ENCODE data around the gene THSD7B. TPM values are rescaled to one million over a fixed set of nuclear protein-coding genes. Genes with fewer than 3 reads are reported as not detected.

Gene THSD7B
- total RNA-seq, 1 donor, result under 0.01 TPM

DNA sequence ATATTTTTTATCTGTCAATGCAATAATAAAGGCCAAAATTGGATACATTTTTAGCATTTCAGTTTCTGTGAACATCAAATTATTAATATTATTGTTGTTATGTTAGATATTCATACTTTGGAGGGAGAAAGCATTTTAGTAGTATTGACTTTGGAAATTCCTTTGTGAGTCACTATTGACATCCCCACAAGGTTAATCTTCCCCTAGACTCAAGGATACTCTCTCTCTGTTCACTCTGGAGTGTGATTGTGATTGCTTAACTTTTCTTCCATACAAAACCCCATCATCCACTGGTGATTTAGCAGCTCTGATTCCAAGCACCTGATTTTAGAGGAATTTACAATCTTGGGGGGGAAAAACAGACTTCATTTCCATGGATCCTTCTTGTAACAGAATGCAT lies 352.0 kb downstream of the THSD7B start:
- Histone ChIP-seq H3K36me3 (ENCODE audit: insufficient read depth, low read length) (no peaks in the 10 kb centered on the region), H4K20me1 (ENCODE audit: insufficient read depth, low read length) (no peaks in the 10 kb centered on the region), H3K27me3 (ENCODE audit: insufficient read depth, low read length) (no peaks in the 10 kb centered on the region), H3K9me3 (ENCODE audit: low read depth, low read length) (no peaks in the 10 kb centered on the region), H3K27ac (ENCODE audit: low read depth, low read length) (no peak overlapping the region), H3K4me1 (ENCODE audit: insufficient read depth, low read length) (peaks cover 25% of the 10 kb centered on the region), H3K79me2 (ENCODE audit: insufficient read depth, low read length) (no peaks in the 10 kb centered on the region), H3K4me2 (ENCODE audit: insufficient read depth, low read length) (peak overlapping the region; percentile 10), H3K4me3 (ENCODE audit: insufficient read depth, low read length) (no peak overlapping the region), H2AFZ (ENCODE audit: low read length) (no peak overlapping the region)
- TF ChIP-seq, protein P1, sequence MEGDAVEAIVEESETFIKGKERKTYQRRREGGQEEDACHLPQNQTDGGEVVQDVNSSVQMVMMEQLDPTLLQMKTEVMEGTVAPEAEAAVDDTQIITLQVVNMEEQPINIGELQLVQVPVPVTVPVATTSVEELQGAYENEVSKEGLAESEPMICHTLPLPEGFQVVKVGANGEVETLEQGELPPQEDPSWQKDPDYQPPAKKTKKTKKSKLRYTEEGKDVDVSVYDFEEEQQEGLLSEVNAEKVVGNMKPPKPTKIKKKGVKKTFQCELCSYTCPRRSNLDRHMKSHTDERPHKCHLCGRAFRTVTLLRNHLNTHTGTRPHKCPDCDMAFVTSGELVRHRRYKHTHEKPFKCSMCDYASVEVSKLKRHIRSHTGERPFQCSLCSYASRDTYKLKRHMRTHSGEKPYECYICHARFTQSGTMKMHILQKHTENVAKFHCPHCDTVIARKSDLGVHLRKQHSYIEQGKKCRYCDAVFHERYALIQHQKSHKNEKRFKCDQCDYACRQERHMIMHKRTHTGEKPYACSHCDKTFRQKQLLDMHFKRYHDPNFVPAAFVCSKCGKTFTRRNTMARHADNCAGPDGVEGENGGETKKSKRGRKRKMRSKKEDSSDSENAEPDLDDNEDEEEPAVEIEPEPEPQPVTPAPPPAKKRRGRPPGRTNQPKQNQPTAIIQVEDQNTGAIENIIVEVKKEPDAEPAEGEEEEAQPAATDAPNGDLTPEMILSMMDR (IDR thresholded peaks at IDR 0.05; ENCODE audit: extremely low read depth, low read depth, low read length), result no peak
- DNase-seq (ENCODE audit: insufficient read length, low spot score, missing footprints), result no peak

DNA sequence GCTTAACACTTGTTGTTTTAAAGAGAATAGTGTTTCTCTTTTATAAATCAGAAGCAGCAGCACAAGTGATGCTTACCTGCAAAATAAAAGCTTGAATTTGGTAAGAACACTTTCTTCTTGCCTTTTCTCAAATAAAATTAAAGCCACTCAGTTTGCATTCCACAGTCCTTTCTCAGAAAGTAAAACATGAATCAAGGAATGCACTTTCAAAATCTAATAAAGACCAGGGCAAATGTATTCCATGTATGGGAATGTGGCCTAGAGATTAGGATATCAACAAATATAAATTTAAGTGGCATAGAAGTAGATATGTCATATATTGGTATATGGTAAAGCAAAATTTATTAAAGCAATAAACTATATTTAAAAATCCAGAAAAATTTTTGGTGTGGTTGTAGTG lies 352.8 kb downstream of the THSD7B start:
- Histone ChIP-seq H3K36me3 (ENCODE audit: insufficient read depth, low read length) (no peaks in the 10 kb centered on the region), H3K4me2 (ENCODE audit: insufficient read depth, low read length) (no peak overlapping the region)
- DNase-seq (ENCODE audit: insufficient read length, low spot score, missing footprints), result no peak

DNA sequence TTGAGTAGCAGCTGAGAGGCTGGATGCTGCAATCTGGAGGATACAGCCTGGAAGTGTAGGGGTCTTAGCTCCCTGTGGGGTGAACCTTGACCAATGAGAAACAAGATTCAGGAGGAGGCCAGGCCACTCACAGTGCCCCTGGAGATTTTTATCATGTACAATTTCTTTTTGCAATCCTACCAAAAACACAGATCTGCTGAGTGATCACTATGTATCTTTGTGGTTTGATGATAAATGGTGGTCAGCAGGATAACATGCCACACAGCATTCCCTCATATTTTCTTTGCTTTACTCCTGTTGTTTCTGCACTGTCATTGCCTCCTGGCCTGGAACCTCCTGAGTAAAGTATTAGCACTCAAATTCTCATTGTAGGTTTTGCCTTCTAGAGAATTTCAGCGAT lies 357.9 kb downstream of the THSD7B start:
- H3K9me3 ChIP-seq (ENCODE audit: low read depth, low read length), result no peaks in the 10 kb centered on the region
- H3K79me2 ChIP-seq (ENCODE audit: insufficient read depth, low read length), result no peaks in the 10 kb centered on the region
- H2AFZ ChIP-seq (ENCODE audit: low read length), result no peak overlapping the region
- H3K4me1 ChIP-seq (ENCODE audit: insufficient read depth, low read length), result peaks cover 10% of the 10 kb centered on the region
- no peak for DNase-seq (ENCODE audit: insufficient read length, low spot score, missing footprints)
- no peaks in the 10 kb centered on the region for H4K20me1 ChIP-seq (ENCODE audit: insufficient read depth, low read length)
- H3K4me2 ChIP-seq (ENCODE audit: insufficient read depth, low read length), result peak overlapping the region; percentile 37
- H3K27me3 ChIP-seq (ENCODE audit: insufficient read depth, low read length), result no peaks in the 10 kb centered on the region
- TF ChIP-seq, protein P1 (IDR thresholded peaks at IDR 0.05; ENCODE audit: extremely low read depth, low read depth, low read length), result no peak
- H3K27ac ChIP-seq (ENCODE audit: low read depth, low read length), result peak overlapping the region; percentile 25
- H3K4me3 ChIP-seq (ENCODE audit: insufficient read depth, low read length), result no peak overlapping the region
- H3K36me3 ChIP-seq (ENCODE audit: insufficient read depth, low read length), result no peaks in the 10 kb centered on the region

More for the DNA sequence above, 352.8 kb downstream of the THSD7B start:
- Histone ChIP-seq H3K9me3 (ENCODE audit: low read depth, low read length) (no peaks in the 10 kb centered on the region), H4K20me1 (ENCODE audit: insufficient read depth, low read length) (no peaks in the 10 kb centered on the region), H3K4me3 (ENCODE audit: insufficient read depth, low read length) (no peak overlapping the region), H3K27ac (ENCODE audit: low read depth, low read length) (no peak overlapping the region), H3K27me3 (ENCODE audit: insufficient read depth, low read length) (no peaks in the 10 kb centered on the region), H2AFZ (ENCODE audit: low read length) (no peak overlapping the region), H3K79me2 (ENCODE audit: insufficient read depth, low read length) (no peaks in the 10 kb centered on the region), H3K4me1 (ENCODE audit: insufficient read depth, low read length) (peaks cover 32% of the 10 kb centered on the region)
- TF ChIP-seq, protein P1 (IDR thresholded peaks at IDR 0.05; ENCODE audit: extremely low read depth, low read depth, low read length), result no peak

DNA sequence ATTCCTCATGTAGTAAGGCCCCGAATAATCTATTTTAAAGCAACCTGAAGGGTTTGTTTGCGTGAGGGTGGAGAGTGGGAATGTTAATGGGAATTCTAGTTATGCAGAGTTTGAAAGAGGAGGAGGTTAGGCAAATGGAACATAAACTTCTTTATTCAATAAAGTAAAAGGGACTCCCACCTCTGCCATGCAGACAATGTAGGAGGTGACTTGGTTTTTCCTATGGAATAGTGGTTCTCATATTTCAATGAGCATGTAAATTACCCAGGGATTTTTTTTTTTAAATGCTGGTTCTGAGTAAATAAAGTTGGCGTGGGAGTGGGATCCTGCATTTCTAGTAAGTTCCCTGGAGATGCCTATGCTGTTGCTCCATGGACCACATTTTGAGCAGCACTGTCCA lies 367.9 kb downstream of the THSD7B start:
- no peaks in the 10 kb centered on the region for H3K9me3 ChIP-seq (ENCODE audit: low read depth, low read length)
- H3K27ac ChIP-seq (ENCODE audit: low read depth, low read length), result no peak overlapping the region
- H3K4me3 ChIP-seq (ENCODE audit: insufficient read depth, low read length), result no peak overlapping the region
- TF ChIP-seq, protein P1 (IDR thresholded peaks at IDR 0.05; ENCODE audit: extremely low read depth, low read depth, low read length), result no peak
- no peak for DNase-seq (ENCODE audit: insufficient read length, low spot score, missing footprints)
- no peak overlapping the region for H2AFZ ChIP-seq (ENCODE audit: low read length)
- no peaks in the 10 kb centered on the region for H3K27me3 ChIP-seq (ENCODE audit: insufficient read depth, low read length)
- no peaks in the 10 kb centered on the region for H3K36me3 ChIP-seq (ENCODE audit: insufficient read depth, low read length)
- H3K4me2 ChIP-seq (ENCODE audit: insufficient read depth, low read length), result no peak overlapping the region
- H3K4me1 ChIP-seq (ENCODE audit: insufficient read depth, low read length), result no peaks in the 10 kb centered on the region
- H4K20me1 ChIP-seq (ENCODE audit: insufficient read depth, low read length), result no peaks in the 10 kb centered on the region
- H3K79me2 ChIP-seq (ENCODE audit: insufficient read depth, low read length), result no peaks in the 10 kb centered on the region

Measured in osteoblast (primary cell).